Stimulated activated CD8-positive, alpha-beta memory T cell treated with anti-CD3 and anti-CD28 coated beads, Interleukin-2, amount 100 ng/mL, for 48 hours (primary cell): ENCODE results near the gene SHISAL1.

Experiments used
- DNase-seq, 2 donors: peaks; one replicate each; pipeline ENCODE4 v3.0.0-alpha.2; 2020; ENCODE audit warnings: low read depth in 2 of 2

SHISAL1 gene

GRCh38 chr22:44342347-44342956, 29.7 kb upstream of the SHISAL1 start:
- no peak for DNase-seq

- DNase-seq: no peak
Observed at GRCh38 chr22:44341431-44342346, 28.9 kb upstream of the SHISAL1 start.

DNA sequence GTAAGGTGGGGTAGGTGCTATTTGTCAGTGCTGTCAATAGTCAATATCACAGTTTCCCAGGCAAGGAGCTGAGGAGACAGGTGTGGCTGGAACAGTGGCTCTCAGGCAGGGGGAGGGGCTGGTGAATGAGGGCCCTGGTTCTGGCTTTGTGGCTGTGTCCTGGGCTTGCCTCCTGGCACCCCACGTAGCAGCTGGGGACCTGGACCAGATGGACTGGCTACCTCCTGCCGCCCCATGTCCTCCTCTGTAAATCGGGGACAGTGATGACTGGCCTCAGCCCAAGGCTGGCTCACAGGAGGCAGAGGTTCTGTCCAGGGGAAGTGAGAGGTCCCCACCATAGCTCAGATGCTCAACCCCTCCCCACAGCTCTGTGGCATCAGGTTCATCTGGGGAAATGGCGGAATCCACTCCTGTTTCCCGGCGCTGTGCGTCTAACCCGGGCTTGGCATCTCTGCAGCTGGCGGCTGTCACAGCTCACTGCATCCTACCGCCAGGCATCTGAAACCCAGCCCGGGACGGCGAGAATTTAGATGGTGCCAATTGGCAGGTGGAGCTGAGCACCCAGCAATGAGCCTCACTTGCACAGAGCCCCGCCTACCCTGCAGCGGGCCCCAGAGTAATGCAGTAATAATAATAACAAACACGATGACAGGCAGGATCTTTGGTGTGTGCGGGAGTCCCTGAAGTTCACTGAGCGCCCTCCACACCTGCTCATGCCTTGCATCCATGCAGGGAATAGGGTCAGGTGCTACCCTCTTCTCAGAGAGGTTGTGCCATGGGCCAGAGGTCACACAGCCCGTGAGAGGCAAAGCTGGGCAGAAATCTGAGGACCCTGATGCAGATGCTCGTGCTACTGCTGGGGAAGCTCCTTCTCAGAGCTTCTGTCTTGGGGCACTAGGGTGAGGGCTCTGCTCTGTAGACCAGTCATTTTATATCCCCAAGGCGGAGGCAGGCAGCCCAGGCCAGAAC, 27.8 kb upstream of the SHISAL1 start:
- DNase-seq: no peak

DNA sequence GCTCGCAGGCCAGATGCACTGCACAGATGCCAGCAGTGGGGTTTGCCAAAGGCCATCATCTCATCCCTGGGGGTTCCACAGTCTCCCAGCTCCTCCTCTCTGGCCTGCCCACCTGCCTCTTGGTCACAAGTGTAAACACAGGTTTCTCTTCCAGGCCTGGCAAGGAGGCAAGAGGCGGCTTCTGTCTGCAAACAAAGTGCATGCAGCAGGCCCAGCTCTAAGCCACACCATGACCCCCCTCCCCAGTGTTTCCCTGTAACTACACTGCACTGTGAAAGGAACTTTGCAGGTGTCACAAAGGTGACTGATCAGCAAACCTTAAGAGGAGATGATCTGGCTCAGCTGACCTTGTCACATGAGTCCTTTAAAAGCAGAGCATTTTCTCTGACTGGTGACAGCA, 26.2 kb upstream of the SHISAL1 start:
- DNase-seq: no peak

DNA sequence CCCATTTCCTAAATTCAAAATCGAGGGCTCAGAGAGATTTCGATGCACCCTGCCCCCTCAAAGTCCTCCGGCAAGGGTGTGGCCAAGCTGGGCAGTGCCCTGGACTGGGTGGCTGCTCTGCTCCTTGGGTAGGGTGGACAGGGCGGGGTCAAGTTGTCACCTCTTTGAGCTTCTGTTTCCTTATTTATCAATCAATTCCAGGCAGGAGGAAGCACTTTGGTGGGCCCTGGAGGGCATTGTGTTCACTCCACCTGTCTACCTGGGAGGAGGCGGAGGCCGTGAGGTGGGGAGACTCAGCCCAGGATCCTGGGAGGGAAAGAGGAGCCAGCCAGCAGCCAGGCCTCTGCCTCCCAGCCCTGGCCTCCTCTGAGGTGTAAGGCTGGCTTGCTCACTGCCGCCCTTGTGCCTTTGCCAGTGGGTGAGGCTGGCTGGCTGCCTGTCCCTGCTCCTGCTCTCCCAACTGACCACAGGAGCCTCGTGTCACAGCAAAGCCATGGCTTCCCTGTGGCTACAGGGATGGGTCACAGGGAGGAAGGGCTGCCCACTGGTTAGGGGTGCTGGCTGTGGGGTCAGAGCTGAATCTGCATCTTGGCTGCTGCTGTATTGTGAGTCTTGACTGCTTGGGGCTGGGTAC, 25.5 kb upstream of the SHISAL1 start:
- no peak for DNase-seq

DNA sequence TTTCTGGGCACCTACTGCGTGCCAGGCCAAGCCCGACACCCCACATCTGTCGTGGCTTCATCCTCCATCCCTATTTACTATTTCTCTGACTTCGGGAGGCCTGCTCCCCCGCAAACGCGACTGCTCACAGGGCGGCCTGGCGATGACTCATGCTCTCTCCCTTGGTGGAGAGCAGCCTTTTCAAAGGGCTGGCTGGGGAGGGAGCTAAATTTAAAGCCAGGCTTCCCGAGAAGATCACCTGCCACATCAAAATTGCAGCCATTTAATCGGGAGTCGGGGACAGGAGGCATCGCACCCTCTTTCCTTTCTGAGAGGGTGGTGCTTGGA, 24.9 kb upstream of the SHISAL1 start:
- peak in 1 of 2 donors; percentile 20 for DNase-seq

DNA sequence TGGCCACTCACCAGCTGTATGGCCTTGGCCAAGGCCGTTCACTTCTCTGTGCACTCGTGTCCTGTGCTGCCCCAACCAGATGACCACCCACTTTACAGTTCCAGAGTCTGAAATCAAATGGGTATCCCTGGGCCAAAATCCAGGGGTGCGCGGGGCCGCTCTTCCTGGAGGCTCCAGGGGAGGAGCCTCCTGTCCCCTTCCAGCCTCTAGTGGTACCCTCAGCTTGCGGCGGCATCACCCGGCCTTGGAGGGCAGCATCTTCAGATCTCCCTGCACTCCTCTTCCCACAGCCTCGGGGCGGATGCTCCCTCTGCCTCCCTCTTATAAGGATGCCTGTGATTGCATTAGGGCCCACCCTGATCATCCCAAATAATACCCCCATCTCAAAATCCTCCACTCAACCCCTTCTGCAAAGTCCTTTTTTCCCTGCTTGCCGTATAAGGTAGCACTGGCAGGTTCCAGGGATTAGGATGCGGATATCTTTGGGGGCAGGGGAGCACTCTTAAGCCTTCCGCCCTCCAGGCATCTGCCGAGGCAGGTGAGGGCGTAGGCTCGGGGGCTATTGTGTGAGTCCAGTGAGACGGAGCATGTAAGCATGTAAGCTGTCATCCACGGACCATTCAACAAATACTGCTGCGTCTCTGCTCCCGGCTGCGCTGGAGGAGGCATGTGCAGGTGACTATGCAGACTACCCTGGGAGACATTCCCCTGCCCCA, 24.4 kb upstream of the SHISAL1 start:
- DNase-seq: no peak

GRCh38 chr22:44335903-44336803, 23.4 kb upstream of the SHISAL1 start:
- no peak for DNase-seq

- no peak for DNase-seq
Observed at GRCh38 chr22:44335066-44335839, 22.5 kb upstream of the SHISAL1 start.

DNA sequence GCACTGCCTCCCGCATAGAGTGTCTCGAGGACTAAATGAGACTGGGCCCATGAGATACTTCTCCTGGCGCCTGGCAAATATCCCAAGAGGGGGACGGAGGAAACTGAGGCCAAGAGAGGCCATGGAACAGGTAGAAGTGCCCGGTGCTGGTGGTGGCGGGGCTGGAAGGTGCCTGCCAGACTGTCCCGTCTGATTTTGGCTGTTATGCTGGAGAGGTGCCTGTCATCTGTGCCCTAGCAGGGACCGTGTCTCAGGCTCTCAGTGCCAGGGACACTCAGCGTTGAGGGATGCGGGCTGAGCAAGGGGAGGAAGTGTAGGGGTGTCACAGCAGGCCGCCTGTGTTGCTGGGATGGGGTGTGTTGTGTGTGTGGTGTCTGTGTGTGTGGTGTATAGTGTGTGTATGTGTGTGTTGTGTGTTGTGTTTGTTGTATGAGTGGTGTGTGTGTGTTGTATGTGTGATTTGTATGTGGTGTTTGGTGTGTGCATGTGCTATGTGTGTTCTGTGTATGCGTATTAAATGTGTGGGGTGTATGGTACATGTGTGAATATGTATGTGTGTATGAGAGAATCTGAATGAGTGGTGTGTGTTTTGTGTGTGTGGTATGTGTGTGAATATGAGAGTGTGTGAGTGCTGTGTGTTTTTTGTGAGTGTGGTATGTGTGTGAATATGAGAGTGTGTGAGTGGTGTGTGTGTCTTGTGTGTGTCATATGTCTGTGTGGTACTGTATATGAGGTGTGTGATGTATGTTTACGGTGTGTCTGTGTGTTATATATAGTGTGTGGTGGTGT, 21.3 kb upstream of the SHISAL1 start:
- DNase-seq: no peak

GRCh38 chr22:44332946-44333345, 20.2 kb upstream of the SHISAL1 start:
- no peak for DNase-seq

GRCh38 chr22:44331881-44332714, 19.3 kb upstream of the SHISAL1 start:
- no peak for DNase-seq

DNA sequence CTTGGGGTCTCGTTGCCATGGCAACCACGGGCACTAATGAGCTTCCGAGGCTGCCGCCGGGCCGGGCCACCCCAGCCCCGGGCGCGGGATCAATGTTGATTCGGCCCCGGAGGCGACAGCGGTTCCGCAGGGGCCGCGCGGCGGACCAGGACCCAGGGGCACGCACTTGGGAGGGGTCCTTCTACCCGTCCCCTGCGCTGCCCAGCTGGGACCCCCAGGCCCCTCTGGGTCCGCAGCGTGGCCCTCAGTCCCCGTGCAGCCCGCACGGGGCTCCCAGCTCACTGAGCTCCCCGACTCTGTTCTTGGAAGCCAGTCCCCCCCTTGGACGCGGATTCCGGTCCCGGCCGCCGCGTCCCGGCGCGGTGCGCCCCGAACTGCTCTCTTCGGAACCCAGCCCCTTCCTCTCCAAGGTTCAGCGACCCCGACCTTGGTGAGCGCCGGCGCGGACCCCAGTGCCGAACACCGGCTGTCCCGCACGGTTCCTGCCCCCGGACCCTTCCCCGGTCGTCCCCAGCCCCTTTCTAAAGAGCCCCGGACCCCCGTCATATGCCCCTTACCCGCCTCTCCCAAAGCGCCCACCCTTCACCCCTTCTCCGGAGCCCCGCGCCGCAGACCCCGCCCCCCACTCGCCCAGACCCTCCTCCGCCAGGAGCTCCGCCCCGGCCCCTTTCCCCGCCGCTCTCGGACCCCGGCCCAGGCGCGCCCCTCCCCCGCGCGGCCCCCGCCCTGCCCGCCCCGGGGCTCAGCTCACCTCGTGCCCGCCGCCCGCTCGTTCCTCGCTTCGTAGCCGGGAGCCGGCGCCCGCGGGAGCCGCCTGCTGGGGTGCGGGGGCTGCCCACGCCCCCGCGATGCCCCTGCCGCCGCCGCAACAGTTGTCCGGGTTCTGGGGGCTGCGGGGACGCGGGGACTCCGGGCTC, 18.3 kb upstream of the SHISAL1 start:
- DNase-seq: no peak

DNA sequence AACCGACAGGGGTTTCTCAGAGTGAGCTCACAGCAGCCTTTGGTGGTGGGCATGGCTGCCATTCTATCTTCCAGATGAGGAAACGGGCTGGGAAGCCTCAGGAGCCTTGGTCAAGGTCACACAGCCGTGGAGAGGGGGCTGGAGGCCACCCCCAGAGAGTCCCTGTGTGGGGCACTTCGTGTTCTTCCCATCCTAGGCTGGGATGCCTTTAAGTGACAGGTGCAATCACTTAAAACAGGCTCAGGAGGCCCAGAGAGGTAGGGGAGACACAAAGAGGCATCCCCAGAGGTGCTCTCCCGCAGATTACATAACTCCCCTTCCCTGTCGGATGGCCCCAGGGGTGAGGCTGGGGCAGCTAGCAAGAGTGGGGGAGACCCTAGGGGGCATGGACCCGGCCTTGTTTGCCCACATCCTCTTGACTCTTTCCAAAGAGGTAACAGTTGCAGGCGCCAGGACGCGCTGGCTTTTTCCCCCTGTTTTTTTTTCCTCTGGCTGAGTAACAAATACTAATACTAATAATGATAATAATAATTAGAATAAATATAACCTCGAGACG, 17.5 kb upstream of the SHISAL1 start:
- DNase-seq: no peak

DNA sequence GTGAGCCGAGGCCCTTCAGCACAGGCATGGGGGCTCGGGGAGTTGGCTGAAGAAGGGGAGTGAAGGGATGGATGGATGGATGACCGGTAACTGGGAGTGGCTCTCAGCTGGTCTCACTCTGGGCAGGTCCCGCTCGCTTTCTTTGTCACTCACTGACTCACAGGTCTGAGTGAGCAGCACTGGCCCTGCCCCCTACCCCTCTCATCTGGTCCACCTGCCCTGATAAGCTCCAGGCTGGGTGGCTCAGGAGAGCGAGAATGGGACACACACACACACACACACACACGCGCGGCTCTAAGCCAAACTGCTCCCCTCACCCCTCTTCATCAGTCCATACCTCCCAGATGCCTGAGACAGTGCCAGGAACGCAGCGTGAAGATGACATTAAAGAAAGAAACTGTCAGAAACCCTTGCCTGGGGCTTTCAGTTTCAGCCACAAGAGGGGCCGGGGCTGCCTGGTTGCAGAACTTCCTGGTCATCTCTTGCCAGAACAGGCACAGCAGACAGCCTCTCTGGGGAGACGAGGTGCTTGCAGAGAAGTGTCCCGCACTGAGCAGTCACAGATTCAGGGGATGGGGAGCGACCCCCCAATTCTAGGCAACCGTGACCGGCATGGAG, 16.5 kb upstream of the SHISAL1 start:
- DNase-seq: peak; percentile 34 to 40

DNA sequence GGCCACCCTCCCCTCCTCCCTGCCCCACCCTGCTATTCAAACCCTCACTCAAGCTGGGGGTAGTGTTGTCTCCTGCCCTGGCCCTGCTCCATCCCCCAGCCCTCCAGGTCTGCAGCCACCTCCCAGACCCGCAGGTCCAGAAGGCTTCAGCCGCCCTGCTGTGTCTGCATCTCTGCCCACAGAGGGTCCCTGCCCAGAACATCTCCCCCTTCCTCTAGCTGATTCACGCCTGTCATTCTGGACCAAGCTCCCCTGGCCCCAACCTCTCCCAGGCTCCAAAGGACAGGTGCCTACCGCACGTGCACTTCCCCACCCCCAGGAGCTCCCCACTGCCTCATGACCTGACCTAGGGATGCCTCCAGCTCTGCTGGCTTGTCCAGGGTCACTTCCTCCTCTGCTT, 16.0 kb upstream of the SHISAL1 start:
- DNase-seq: no peak
